Activated effector memory CD4-positive, alpha-beta T cell treated with Interleukin-2 at 50 U/mL for 16 hours (primary cell): Measurements from ENCODE around the gene ITPKB.

Experiments used
- DNase-seq: peaks from one replicate; pipeline ENCODE4 v3.0.0-alpha.2; 2020

Gene ITPKB

DNA sequence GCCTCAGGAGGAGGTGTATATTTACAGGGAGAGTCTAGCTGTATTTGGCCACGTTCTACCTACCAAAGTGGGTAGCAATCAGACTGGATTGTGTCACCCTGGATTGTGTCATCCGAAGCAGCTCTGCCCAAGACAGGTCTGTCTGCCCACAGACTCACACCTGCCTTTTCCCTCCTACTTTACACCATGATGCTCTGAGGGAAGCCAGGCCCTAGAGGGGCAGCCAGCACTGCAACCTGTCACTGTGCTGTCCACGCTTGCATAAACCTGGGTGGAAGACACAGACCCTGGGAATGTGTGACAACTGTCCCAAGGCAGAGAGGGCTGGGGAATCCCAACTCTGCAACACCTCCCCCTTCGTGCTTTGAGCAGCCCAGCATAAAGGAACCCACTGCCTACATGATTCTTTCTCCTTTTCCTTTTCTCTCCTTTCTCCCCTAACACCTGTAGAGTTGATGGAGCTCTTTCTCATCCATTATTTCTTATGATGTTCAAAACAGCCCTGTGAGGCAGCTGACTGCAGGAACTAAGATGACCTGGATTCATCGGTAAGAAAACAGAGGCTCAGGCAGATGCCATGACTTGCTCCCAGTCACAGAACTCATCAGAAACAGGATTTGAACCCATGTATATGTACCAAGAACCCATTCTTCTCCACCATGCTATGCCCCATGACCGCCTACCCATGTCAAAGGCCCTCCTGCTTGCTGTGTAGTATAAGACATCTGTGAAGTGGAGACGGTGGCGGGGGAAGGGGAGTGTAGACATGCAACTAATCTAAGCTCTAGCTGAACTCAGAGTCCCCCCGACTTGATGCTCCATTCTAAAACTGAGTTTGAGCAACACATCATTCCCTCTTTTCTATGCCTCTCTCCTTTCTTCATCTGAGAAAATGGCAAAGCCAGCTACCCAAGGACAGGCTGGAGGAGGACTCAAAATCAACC is 55.9 kb downstream of the ITPKB start:
- DNase-seq = no peak

DNA sequence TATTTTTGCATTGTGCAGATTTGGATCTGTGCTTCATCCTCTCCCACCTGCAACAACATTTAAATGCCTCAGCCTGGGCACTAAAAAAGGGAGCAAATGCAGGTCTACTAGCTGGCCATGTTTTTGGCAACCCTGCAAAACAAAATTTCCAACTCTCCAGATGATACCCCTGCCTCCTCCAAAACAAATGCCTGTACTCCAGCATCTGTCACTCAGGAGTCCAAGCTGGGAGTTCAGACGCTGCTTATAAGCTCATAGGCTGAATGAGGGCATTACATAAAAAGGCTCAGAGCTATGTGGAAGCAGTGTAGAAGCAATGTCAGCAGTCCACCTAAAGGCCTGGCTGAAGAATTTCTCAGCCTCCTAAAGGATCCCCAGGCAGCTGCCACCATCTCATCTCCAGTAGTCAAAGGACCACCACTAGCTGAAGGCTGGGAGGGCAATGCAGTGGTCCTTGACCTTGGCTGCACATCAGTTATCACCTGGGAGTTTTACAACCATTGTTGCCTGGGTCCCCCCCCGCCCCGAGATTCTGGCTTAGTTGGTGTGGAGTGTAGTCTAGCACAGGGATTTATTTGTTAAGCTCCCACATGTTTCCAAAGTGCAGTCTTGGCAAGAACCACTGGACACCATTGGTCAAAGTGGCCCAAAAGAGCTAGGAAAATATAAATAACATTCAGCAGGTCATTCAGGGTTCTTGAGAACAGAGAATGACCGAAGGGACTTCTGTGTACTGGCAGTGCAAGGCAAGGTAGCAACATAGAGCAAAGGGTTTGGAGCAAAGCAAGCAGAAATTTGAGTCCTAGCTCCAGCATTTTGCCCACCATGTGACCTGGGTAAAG is 57.2 kb downstream of the ITPKB start:
- DNase-seq = no peak

DNA sequence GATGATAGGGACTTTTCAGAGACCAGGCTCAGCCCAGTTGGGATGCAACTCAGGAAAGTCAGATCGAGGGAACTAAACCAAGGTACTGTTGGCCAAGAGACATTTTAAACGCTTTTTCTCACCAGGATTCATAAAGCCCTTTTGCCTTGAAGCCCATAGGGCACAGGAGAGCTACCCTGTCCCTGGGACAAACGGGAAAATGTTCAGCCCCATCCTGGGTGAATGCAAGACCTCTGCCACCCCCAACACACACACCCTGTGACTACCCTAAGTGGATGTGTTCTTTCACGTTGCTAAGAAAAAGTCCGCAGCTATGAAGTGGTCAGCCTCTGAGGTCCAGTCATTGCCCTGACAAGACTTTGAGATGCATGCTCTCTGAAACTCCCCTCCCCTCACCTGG is 58.4 kb downstream of the ITPKB start:
- DNase-seq = no peak

DNA sequence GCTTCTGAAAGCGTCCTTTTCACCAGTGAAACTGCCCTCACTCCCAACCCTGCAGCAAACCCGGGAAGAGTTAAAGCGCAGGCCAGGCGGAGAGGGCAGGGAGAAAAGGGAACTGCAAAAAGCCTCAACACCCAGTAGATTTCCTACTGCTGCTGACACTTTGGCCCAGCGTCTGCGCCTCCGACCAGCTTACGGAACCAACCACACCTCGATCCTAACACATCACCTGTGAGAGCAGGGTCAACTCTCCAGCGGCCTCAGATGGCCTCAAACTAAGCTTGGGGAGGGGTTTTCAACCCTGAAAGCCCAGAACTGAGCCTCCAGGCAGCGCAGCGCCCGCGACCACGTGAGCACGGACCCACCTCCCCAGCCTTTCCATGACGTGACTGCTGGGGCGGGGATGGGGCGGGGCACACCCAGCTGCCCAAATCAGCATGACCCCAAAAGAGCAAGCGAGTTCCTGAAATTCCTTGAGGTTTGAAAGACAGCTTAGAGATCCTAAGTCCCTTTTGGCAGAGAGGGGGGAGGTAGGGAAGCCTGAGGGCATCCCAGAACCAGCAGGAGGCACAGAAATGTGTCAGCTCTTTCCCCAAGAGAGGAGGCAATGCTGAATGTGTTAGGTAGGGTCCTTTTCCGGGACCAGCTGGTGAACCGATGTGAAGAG is 59.1 kb downstream of the ITPKB start:
- DNase-seq = peak; percentile 64

DNA sequence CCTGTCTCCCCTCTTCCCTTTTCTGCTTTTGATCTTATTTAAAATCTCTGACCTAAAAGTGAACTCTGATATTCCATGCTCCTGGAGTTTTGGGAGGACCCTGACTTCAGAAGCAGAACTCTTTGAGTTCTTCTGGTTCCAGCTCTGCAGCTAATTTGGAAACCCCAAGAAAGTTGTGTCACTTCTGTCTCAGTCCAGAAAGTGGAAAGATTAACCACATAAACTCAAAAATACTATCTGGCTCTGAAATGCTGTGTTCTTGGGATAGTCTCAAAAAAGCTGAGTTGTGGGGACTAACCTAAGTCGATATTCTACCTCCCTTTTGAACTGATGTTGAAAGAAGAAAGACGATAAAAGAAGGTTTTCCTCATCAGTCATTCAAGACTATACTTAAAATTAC is 59.8 kb downstream of the ITPKB start:
- no peak for DNase-seq

DNA sequence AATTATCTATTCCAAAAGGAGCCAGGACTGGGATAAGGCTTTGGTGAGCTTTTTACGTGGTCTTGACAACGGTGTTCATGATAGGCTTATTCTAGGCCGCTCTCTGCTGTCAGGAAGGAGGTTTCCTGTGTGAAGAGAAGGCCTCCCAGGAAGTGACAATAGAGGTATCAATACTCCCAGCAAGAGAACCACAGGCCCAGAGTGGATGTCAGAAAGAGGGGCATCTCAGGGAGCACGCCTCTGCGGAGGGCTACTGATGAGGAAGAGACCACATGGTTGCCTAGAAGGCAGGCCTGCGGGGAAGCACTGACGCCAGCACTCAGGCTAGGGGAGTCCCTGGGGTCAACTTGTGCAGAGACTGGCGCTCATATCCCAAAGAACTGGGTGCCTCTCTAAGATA is 60.4 kb downstream of the ITPKB start:
- DNase-seq = no peak

DNA sequence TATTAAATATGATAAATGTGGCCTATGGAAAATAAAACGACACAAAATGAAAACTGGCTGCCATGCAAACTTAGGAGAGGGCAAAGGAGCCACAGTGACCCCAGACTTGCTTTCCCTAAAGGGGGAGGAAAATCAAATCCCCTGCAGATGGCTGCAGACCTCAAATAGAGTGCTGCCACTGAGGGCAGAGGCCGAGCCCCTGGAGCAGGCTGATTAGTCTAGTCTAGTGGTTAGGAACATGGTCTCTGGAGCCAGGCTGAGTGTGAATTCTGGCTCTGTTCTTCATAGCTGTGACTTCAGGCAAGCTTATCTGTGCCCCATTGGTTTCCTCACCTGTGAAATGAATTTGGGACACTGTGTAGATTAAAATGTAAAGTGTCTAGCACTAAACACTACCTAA is 60.8 kb downstream of the ITPKB start:
- DNase-seq = no peak

DNA sequence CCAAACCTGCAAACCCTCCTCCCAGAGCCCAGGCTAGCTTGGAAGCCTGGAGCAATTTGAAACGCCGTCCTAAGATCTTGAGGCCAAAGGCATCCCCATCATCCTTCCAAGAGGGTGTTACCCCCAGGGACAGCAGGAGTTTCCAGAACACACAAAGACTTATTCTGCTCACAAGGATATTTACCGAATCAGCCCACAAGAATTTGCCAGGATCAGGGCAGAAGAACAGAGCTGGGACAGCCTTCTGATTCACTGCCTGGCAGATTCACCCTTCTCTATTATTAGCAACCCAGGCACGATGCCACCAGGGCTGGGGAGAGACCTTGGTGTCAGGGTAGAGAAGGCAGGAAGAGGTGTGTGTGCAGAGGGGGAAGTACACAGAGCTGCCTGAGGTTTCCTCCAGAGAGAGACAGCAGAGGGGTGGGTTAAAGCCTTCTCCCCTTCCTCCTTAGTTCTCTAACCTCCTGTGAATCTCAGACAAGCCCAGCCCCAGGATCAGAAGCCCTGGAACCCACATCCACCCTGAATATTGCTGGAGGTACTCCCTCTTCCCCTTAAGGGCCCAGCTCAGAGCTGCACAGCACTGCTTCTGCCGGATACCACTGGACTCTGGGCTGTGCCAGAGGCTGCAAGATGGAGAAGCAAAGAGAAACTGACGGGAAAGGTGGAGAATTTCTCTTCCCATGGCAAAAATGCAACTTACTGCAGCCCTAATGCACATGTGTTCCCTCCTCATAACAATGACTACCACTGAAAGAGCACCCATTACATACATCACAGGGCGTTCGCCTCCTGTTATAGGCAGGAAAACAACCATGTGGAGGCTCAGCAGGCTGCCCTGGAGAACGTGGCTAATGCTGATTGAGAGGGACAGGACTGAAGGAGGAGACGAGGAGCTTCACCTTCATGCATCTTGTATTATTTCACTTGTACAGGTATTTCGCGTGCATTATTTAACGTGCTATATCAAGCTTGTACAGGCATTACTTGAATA is 61.8 kb downstream of the ITPKB start:
- peak; percentile 67 for DNase-seq

DNA sequence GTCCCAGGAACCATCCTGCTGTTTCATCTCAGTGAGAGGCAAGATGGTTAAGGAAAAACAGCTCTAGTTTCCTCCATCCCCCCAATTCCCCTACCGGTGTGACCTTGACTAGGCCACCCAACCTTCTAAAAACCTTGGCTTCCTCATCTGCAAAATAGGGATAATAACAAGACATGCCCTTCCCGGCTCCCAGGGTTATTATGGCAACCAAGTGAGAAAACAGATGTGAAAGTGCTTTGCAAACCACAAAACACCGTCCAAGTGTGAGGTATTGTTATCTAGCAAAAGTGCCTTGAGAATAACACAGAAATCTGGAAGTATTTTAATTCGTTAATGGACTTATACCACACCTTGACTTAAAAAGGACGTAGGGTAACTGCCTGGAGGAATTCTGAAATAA is 62.7 kb downstream of the ITPKB start:
- DNase-seq = no peak

DNA sequence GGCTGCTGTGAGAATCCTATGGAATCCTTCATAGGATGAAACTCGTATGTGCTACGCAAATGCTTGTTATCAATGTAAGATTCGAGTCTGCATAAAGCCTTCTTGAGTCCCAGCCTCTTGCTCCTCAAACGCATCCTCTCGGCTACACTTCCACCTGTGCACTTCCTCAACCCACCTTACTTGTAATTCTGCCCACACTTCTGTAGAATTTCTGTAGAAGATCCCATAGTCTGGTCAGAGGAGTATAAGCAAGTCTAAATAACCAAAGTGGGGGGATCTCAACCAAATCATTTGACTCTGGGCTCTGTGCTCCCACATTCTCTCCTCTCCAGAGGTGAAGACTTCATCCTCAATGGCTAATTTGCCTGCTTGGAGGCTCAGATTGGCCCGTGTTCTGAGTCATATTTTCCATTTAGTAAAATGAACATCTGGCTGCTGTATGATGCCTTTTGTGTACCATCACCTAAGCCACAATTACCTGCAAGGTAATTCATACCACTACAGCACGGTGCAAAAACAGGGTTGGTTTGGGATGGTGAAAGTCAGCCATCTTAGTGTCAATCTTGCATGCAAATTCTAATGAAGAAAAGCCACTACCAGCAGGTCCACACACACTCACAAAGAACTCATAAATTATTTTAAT is 63.2 kb downstream of the ITPKB start:
- DNase-seq = no peak

DNA sequence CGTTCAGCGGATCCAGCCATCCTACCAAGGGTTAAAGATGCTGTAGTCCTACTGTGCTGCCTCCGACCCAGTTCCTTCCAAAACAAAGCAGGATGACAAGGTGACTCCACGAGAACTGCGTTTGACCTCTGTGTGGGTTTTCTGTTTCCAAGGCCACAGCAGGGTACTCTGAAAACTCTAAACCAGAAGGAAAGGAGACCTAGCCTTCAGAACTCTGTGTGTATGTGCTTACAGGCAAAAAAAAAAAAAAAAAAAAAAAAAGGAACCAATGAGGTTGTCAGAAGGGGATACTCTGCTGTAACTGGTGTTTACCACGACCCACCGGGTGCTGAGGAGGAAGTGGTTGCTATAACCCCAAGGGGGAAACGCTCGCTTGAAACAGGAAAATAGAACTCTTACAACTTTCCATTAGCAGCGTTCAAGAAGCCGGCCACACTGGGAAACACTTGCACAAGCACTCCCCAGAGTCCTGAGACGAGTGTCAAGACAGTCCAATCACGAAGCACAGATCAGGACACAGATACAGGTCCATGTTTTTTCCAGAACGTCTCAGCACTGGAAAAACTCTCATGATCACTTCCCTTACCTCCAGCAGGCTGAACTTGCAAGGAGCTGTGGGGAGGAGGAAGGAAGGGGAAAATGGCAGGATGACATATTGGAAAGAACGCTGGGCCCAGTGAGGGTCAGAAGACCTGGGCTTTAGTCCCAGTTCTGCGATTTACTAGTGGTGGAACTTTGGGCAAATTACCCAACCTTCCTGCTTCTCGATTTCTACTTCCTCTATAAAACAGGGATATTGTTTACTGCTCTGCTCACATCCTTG is 64.0 kb downstream of the ITPKB start:
- peak; percentile 66 for DNase-seq

DNA sequence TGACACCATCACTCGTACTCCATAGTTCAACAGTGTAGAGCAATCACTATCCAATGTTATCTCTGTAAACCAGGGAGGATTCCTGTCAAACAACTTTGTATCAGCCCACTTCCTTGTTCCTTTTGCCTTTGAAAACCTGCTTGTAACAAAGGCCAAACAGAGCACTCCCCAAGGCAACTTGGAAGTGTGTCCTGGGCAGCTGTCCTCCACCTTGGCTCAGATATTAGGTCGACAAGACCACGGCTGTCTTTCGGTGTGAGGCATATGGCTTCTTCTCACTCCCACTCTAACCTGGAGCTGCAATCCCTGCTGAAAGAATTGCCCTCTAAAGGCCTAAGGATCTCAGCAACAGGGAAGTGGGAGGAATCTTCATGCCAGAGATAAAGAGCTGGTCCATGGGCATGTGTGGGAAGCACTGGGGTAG is 66.7 kb downstream of the ITPKB start:
- DNase-seq = no peak

DNA sequence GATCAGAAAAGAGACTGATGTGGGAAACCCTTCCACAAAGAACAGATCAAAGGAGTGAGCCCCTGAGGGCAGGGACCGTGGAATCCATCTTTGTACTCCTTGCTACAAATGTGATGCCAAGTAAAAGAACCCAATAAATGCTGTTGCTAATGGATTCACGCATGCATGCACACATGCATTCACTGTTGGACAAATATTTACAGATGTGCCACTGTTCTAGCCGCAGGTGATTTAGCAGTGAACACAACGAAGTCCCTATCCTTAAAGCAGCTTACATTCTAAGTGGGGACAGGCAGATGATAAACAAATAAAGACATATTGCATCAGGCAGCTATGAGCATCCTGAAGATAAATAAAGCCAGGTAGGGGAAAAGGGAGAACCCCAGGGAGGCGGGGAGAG is 67.8 kb downstream of the ITPKB start:
- no peak for DNase-seq

DNA sequence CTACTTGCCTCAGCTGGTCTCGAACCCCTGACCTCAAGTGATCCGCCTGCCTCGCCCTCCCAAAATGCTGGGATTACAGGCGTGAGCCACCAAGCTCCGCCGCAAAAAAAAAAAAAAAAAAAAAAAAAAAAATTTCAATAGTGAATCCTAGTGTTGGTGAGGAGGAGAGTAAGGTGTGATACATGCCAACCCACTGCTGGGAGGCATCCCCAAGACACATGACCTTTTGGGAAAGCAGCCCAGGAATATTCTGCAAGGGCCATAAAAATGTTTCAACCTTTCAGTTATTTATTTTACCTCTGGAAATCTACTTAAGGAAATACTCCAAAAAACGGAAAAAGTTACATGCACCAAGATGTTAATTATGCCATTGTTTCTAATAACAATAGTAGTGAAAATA is 69.0 kb downstream of the ITPKB start:
- DNase-seq = no peak

DNA sequence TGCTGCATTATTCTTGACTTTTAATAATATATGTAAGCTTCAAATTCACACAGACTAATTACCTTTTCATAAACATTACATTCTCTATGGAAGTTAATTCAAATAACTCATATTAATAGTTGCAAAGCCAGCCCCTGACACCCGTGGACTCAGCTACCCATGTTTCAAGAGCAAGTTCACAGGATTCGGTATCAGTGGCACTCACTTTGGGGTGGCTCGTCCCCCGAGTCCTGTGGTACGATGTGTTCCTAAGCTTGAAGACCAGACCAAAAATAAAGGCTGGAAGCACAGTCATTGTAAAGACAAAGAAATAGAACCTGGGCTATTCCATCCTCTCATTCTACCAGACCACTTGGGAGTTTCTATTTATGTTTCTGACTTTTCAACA is 70.9 kb downstream of the ITPKB start:
- DNase-seq = no peak

DNA sequence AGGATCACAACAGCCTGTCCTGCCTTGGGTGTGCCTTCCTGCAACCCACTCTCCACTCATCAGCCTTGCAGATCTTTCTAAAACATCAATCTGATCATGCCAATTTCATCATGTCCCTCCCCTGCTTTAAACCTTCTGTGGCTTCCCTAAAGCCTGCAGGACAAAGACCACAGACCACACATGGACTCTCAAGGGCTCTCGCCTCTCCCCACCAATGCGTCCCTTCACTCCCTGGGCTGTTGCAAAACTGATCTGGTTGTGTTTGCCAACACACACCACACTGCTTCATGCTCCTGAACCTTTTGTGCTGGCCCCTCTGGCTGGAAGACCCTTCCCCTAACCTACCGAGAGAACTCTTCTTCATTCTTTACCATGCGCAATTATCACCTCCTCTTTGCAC is 72.4 kb downstream of the ITPKB start:
- DNase-seq = no peak

DNA sequence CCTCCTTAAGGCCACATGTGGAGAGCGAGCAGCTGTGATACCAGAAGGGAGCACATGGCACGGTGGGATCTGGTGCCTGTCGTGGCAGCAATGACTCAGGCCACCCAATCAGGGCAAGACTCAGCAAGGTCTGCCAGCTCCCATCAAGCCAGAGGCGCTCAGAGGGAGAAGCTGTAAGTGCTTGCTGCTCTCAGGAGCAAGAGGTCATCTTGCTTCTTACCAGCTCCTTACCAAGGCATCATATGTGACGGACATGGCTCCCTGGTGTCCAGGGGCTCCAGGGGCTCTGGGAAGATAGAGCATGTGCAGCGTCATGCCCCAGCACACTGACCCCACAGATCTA is 72.9 kb downstream of the ITPKB start:
- DNase-seq = no peak

DNA sequence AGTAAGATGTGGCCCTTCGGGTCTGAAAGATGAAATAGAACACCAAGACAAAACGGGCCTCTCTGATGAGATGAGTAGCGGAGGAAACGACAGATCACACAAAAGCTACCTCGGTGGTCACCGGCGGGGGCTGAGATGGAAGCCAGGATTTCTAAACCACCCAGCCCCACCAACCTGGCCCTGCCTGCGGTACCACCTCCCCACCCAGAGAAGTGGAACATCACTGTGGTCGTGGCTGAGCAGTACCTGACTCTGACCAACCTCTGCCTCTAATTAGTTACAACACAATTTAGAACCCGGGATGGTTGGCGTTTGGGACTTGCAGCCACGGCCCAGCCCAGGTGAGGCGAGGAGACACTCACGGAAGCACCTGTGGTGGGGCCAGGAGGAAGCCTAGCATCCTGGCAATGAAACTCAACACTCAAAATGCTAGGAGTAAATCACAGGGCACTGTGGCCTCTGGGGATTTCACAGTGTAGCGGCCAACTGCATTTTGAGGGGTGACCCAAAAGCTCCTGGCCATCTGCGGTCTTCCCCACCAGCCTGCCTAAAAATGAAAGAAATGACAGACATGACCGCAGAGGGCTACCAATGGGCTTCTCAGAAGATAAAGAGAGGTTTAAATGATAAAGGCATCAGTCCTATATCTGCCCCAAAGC is 73.4 kb downstream of the ITPKB start:
- no peak for DNase-seq

DNA sequence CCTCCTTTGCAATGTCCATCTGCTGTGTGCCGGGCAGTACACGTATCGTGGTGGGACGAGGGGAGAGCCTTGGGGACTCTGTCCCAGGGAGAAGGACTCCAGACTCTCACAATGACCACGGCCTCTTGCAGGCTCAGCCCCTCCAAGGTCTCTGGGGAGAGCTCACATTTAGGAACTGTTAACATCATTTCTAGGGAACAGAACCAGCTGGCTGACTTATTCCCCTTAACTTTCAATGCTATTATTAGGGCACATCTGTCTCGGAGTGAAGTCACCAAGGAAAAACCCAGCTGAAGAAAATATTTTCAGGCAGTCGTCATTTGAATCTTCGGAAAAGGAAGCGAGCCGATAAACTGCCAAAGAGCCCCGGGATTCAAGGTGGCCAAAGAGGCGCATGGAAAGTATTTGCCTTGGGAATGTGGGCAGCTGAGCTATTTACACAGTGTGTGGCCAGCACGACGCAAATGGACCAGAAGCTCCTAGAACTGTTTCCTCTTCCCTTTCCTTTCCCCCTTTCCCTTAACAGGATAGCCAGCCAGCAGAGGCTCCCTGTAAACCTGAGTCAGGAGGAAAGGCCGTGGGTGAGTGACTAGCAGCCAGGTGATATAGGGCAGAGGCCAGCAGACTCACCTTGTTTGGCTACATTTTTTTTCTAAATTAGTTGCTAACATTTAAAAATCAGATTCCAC is 74.5 kb downstream of the ITPKB start:
- DNase-seq = no peak

DNA sequence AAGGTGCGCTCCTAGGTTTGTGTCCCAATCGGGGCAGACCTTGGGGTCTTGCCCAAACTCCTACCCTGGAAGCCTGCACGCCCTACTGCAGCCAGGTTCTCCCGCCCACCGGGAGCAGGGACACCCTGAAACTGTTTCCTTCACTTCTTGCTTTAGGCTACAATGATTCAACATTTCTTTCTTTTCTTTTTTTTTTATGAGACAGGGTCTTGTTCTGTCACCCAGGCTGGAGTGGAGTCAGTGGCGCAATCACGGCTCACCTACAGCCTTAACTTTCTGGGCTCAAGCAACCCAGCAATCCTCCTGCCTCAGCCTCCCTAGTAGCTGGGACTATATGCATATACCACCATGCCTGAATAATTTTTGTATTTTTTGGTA is 75.8 kb downstream of the ITPKB start:
- DNase-seq = no peak
